ENCODE data around the gene MSI1. TPM values are rescaled to one million over a fixed set of nuclear protein-coding genes. Genes with fewer than 3 reads are reported as not detected.
A peak's percentile ranks its signal among the peaks of the same experiment; 100 is the strongest.

The MSI1 gene
- total and polyA plus RNA-seq, 2 of the 13 experiments (the other 11 are each of a cell fraction or from before 2014, with no cell fraction given): 0.09 to 0.46 TPM

GRCh38 chr12:120301962-120302815 lies 66.8 kb downstream of the MSI1 start, which contains the start of gene SIRT4 (continued):
- TF ChIP-seq HDAC2 (CRISPR knock-in tag; IDR thresholded peaks at IDR 0.05) (peak; percentile 51; the same call in 1 of the 2 replicates), MBNL3 (CRISPR knock-in tag; conservative IDR thresholded peaks at IDR 0.05) (no peak), IRF2 (CRISPR knock-in tag; IDR thresholded peaks at IDR 0.05) (peak; percentile 67), CCAR2 (optimal IDR thresholded peaks at IDR 0.05; ENCODE audit: low read depth, low read length) (no peak), ATF7-NPFF (CRISPR knock-in tag; IDR thresholded peaks at IDR 0.05; ENCODE audit: low read depth) (no peak), ZNF326 (CRISPR knock-in tag; IDR thresholded peaks at IDR 0.05; ENCODE audit: borderline replicate concordance) (no peak), FOXA3 (CRISPR knock-in tag; IDR thresholded peaks at IDR 0.05) (peak; percentile 80), POLR2A (IDR thresholded peaks at IDR 0.05; ENCODE audit: insufficient read depth in 1 of 2, low read depth in 2 of 2, low read length in 2 of 2) (peak; percentile 45 to 53), SAP130 (CRISPR knock-in tag; IDR thresholded peaks at IDR 0.05; ENCODE audit: low read depth) (peak; percentile 91), HHEX (CRISPR knock-in tag; IDR thresholded peaks at IDR 0.05) (peak; percentile 46; the same call in 1 of the 2 replicates), DNMT3B (CRISPR knock-in tag; conservative IDR thresholded peaks at IDR 0.05) (0 out of 2 replicates have a peak, but pooled peaks have one; percentile 70), MXD4 (CRISPR knock-in tag; IDR thresholded peaks at IDR 0.05) (peak; percentile 54; the same call in 1 of the 2 replicates), THAP8 (CRISPR knock-in tag; IDR thresholded peaks at IDR 0.05; ENCODE audit: borderline replicate concordance) (no peak), ZNF839 (CRISPR knock-in tag; IDR thresholded peaks at IDR 0.05; ENCODE audit: borderline replicate concordance) (no peak), RFXAP (CRISPR knock-in tag; IDR thresholded peaks at IDR 0.05; ENCODE audit: borderline replicate concordance) (peak; percentile 42; the same call in 1 of the 2 replicates), CHCHD3 (CRISPR knock-in tag; IDR thresholded peaks at IDR 0.05) (no peak), GATAD2A (CRISPR knock-in tag; IDR thresholded peaks at IDR 0.05) (peak; percentile 16), SAFB2 (CRISPR knock-in tag; IDR thresholded peaks at IDR 0.05; ENCODE audit: borderline replicate concordance, low read depth) (no peak), KDM2A (CRISPR knock-in tag; IDR thresholded peaks at IDR 0.05; ENCODE audit: borderline replicate concordance, low read depth) (0 out of 2 replicates have a peak, but pooled peaks have one; percentile 41), PRDM10 (CRISPR knock-in tag; IDR thresholded peaks at IDR 0.05; ENCODE audit: low read depth) (peak; percentile 99), CREB1 (IDR thresholded peaks at IDR 0.05) (peak; percentile 9; the same call in 1 of the 2 replicates), CREB1 (CRISPR knock-in tag; IDR thresholded peaks at IDR 0.05) (peak; percentile 86), HOXA3 (CRISPR knock-in tag; IDR thresholded peaks at IDR 0.05) (peak; percentile 31; the same call in 1 of the 2 replicates), SIN3A (IDR thresholded peaks at IDR 0.05; ENCODE audit: borderline replicate concordance, low read depth, low read length) (peak; percentile 82; the same call in 1 of the 2 replicates), NR2F1 (CRISPR knock-in tag; IDR thresholded peaks at IDR 0.05) (peak in 1 of 2 experiments; percentile 73; a peak in 2 of 4 replicates), TRIM24 (CRISPR knock-in tag; IDR thresholded peaks at IDR 0.05) (no peak), PAF1 (CRISPR knock-in tag; IDR thresholded peaks at IDR 0.05) (no peak)
